GM12864 (cell line): ENCODE measurements around the gene KRTAP22-1.

Experiments used
- DNase-seq: peaks from one replicate; pipeline ENCODE4 v3.0.0-alpha.2; 2011; ENCODE audit warnings: low read depth
- H3K4me3 ChIP-seq: 2 replicates; pipeline ENCODE4 v1.5.1; 2011; ENCODE audit warnings: mild to moderate bottlenecking, low read depth, low read length, control low read depth
- TF ChIP-seq, protein P1 (sequence below): IDR thresholded peaks from 2 replicates; pipeline ENCODE4 v1.5.1; 2011; ENCODE audit warnings: low read depth, mild to moderate bottlenecking, moderate library complexity, low read length, control low read depth, inconsistent platforms; ENCODE audit errors: missing control alignments

The KRTAP22-1 gene

DNA sequence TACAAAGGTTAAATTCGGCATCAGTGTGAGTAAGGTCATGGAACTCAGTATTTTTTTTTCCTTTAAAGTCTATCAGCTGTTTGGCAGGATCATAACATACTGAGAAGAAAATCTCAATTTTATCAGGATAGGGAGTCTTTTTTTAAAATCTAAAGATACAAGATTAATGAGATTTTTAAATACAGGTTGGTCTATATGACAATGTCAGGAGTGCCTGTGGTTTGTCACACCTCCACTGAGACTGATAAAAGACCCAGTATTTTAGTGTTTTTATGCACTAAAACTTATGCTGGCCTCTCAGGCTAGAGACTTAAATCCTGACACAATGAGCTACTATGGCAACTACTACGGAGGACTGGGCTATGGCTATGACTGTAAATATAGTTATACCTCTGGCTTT lies 41.7 kb downstream of the KRTAP22-1 start, which contains the start of gene KRTAP20-3:
TSS of gene KRTAP20-3 (plus strand) at position 301 of the 400 bp plus-strand sequence.
- no peak within 1 kb of the TSS for H3K4me3 ChIP-seq
- TF ChIP-seq, protein P1, sequence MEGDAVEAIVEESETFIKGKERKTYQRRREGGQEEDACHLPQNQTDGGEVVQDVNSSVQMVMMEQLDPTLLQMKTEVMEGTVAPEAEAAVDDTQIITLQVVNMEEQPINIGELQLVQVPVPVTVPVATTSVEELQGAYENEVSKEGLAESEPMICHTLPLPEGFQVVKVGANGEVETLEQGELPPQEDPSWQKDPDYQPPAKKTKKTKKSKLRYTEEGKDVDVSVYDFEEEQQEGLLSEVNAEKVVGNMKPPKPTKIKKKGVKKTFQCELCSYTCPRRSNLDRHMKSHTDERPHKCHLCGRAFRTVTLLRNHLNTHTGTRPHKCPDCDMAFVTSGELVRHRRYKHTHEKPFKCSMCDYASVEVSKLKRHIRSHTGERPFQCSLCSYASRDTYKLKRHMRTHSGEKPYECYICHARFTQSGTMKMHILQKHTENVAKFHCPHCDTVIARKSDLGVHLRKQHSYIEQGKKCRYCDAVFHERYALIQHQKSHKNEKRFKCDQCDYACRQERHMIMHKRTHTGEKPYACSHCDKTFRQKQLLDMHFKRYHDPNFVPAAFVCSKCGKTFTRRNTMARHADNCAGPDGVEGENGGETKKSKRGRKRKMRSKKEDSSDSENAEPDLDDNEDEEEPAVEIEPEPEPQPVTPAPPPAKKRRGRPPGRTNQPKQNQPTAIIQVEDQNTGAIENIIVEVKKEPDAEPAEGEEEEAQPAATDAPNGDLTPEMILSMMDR: no peak
- DNase-seq: no peak

DNA sequence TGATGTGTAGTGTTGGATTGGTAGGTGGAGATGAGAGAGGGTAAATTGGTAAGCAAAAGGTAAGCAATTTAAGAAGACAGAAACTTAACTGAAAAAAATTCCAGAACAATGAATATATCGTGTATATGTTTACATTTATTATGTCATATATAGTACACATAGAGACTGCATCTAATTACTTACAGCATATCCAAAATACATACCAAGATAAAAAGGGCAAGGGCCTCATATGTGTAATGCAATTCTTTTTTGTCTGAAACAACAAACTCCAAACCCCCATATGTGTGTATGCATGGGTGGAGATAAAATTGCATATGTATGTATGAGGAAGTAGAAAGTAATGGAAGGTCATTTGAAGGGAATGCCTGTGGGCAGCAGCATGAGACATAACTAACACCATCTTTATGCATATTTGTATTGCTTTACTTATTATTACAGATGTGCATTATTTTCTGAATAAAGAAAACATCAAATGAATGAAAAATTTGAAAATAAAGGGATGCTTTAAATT lies 46.1 kb downstream of the KRTAP22-1 start:
- H3K4me3 ChIP-seq: no peak overlapping the region
- TF ChIP-seq, protein P1: no peak
- no peak for DNase-seq
